OCI-LY3 (cell line): Measurements from ENCODE around the gene ADIG.
"Not testable (repeated sequence)": the region's sequence is repeated elsewhere in the genome, so short reads cannot be mapped to it uniquely, and the experiment has no call there.

Experiments used
- H2AFZ ChIP-seq: fragments of 200-600, 300-600 bp; shearing (Covaris generic); 2 replicates; pipeline ENCODE4 v1.6.0; 2014; ENCODE audit warnings: antibody characterized with exemption, low read depth, low read length
- H3K27ac ChIP-seq: fragments of 200-600, 300-600 bp; sonication (generic); 2 replicates; pipeline ENCODE4 v1.5.1; 2014; ENCODE audit warnings: mild to moderate bottlenecking, low read length, moderate library complexity, mixed read lengths
- H3K27me3 ChIP-seq: fragments of 200-600, 300-600 bp; sonication (generic); 2 replicates; pipeline ENCODE4 v1.6.1; 2014; ENCODE audit warnings: low read depth, low read length, mixed read lengths
- H3K36me3 ChIP-seq: fragments of 200-600, 300-600 bp; sonication (generic); replicated peaks from 2 replicates; pipeline ENCODE3; 2014; ENCODE audit warnings: low read depth, low read length, mixed read lengths
- H3K4me1 ChIP-seq: fragments of 300-600, 200-600 bp; sonication (generic); 2 replicates; pipeline ENCODE4 v1.6.1; 2014; ENCODE audit warnings: low read length, mixed read lengths
- H3K4me2 ChIP-seq: fragments of 200-600, 300-600 bp; sonication (generic); 2 replicates; pipeline ENCODE4 v1.6.1; 2014; ENCODE audit warnings: low read length, mixed read lengths
- H3K4me3 ChIP-seq: fragments of 300-600, 200-600 bp; sonication (generic); 2 replicates; pipeline ENCODE4 v1.5.1; 2014; ENCODE audit warnings: antibody characterized with exemption, mild to moderate bottlenecking, low read length, moderate library complexity
- H3K79me2 ChIP-seq: fragments of 300-600, 200-600 bp; shearing (Covaris generic); 2 replicates; pipeline ENCODE4 v1.6.1; 2014; ENCODE audit warnings: mild to moderate bottlenecking, low read length, mixed read lengths
- H3K9ac ChIP-seq: fragments of 300-600, 200-600 bp; shearing (Covaris generic); 2 replicates; pipeline ENCODE4 v1.6.0; 2014; ENCODE audit warnings: mild to moderate bottlenecking, low read length, moderate library complexity
- H3K9me3 ChIP-seq: fragments of 200-600, 300-600 bp; shearing (Covaris generic); 2 replicates; pipeline ENCODE4 v1.6.1; 2014; ENCODE audit warnings: low read length, mixed read lengths; ENCODE audit not compliant: insufficient read depth
- H4K20me1 ChIP-seq: fragments of 200-600, 300-600 bp; sonication (generic); 2 replicates; pipeline ENCODE4 v1.6.1; 2016; ENCODE audit warnings: low read length, mixed read lengths; ENCODE audit not compliant: insufficient read depth
- CTCF ChIP-seq: fragments of 200-600, 300-600 bp; sonication (generic); IDR thresholded peaks from 2 replicates; pipeline ENCODE4 v1.5.1; 2014; ENCODE audit warnings: antibody characterized with exemption, low read length, low read depth
- EZH2phosphoT487 ChIP-seq: fragments of 200-600 bp; shearing (Covaris generic); IDR thresholded peaks from 2 replicates; pipeline ENCODE4 v1.6.1; 2018; ENCODE audit warnings: antibody characterized with exemption, mixed run types, low read depth

Gene ADIG

GRCh38 chr20:38591474-38592410, 10.7 kb downstream of the ADIG start:
- Histone ChIP-seq H3K9ac (no peak overlapping the region), H4K20me1 (no peaks in the 10 kb centered on the region; the same call in 1 of the 2 replicates), H2AFZ (no peak overlapping the region), H3K79me2 (no peaks in the 10 kb centered on the region), H3K27me3 (no peaks in the 10 kb centered on the region), H3K4me1 (peaks cover 2% of the 10 kb centered on the region; the same call in 1 of the 2 replicates), H3K4me2 (no peak overlapping the region), H3K36me3 (no peaks in the 10 kb centered on the region), H3K27ac (no peak overlapping the region), H3K4me3 (no peak overlapping the region), H3K9me3 (no peaks in the 10 kb centered on the region)
- TF ChIP-seq CTCF, result no peak
- TF ChIP-seq EZH2phosphoT487, result no peak

- H3K9me3 ChIP-seq, H3K79me2 ChIP-seq, H3K9ac ChIP-seq, H3K4me3 ChIP-seq, H3K4me2 ChIP-seq, H2AFZ ChIP-seq, H3K27me3 ChIP-seq, H3K36me3 ChIP-seq, H3K27ac ChIP-seq, H4K20me1 ChIP-seq, H3K4me1 ChIP-seq: not testable (repeated sequence)
Observed at GRCh38 chr20:38592411-38592790, 11.4 kb downstream of the ADIG start.

DNA sequence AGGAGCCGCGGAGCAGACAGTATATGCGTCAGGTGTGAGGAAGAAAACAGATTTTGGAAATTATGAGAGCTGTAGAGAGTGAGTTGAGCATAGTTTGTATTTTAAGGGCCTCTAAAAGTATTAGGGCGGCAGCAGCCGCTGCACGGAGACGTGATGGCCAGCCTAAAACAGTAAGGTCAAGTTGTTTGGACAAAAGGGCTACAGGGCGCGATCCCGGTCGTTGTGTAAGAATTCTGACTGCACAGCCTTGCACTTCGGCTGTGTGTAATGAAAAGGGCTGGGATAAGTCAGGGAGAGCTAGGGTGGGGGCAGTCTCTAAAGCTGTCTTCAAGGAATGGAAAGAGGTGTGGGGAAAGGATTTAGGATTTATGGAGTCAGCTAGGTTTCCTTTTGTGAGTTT, 13.3 kb downstream of the ADIG start:
- not testable (repeated sequence) for H3K4me2 ChIP-seq, H3K4me3 ChIP-seq, H3K27me3 ChIP-seq, H3K9me3 ChIP-seq, H4K20me1 ChIP-seq, H3K4me1 ChIP-seq, H3K36me3 ChIP-seq, H3K9ac ChIP-seq, H3K79me2 ChIP-seq, H3K27ac ChIP-seq, H2AFZ ChIP-seq

DNA sequence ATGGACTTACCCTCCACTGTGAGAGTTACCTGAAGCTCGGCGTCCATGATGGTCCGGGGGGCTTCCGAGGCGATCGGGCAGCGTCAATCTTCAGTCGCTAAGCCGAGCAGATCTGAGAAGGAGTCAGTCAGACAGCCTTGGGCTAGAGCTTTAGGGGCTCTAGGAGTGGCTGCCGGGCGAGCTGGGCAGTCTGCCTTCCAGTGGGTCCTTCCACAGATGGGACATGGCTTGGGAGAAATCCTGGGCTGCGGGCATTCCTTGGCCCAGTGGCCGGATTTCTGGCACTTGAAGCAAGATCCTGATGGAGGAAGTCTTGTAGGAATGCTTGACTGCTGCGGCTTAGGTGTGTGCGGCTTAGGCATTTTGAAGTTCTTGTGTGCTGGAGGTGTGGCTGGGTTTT, 14.9 kb downstream of the ADIG start:
- H3K4me2 ChIP-seq, H3K36me3 ChIP-seq, H3K9me3 ChIP-seq, H3K4me1 ChIP-seq, H3K9ac ChIP-seq, H3K27ac ChIP-seq, H3K79me2 ChIP-seq, H3K4me3 ChIP-seq, H2AFZ ChIP-seq, H4K20me1 ChIP-seq: not testable (repeated sequence)
- peaks cover 13% of the 10 kb centered on the region; the same call in 1 of the 2 replicates for H3K27me3 ChIP-seq

DNA sequence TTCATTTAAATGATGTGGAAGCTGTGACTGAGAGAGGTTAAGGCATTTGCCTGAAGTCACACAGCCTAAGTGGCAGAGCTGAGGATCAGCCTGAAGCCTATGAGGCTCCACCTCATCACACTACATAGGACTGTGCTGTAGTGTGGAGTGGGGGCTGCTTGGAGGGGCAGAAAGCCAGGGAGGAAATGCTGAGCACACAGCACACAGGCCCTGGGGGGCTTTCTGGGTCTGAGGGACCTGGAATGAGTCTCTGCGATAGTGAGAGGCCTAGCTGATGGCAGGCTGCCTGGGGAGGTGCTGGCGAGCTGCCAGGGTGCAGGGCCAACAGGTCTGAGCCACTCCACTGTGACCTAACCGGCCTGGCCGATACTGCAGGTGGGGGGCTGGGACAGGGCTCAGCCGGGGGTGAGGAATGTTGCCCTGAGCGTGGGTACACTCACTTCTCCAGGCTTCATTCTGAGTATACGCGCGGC, 18.4 kb downstream of the ADIG start:
- Histone ChIP-seq H3K4me3 (no peak overlapping the region), H3K4me2 (no peak overlapping the region), H2AFZ (no peak overlapping the region), H3K79me2 (no peaks in the 10 kb centered on the region), H3K9me3 (no peaks in the 10 kb centered on the region), H3K9ac (no peak overlapping the region), H4K20me1 (no peaks in the 10 kb centered on the region), H3K4me1 (no peaks in the 10 kb centered on the region), H3K27ac (no peak overlapping the region), H3K27me3 (peaks cover 32% of the 10 kb centered on the region), H3K36me3 (no peaks in the 10 kb centered on the region)
- TF ChIP-seq EZH2phosphoT487, result no peak
- TF ChIP-seq CTCF, result no peak
